ENCODE data around the gene UBE4A. TPM values are rescaled to one million over a fixed set of nuclear protein-coding genes. Genes with fewer than 3 reads are reported as not detected.

UBE4A gene
- total and polyA plus RNA-seq, 9 of the 15 experiments (the other 6 are each of a cell fraction or from before 2014, with no cell fraction given) = 13.5 to 45.2 (median 26.8) TPM

- TF ChIP-seq TEAD1 (CRISPR knock-in tag; IDR thresholded peaks at IDR 0.05) = peak in 1 of 2 experiments; percentile 44; a peak in 1 of 4 replicates
- TF ChIP-seq KHSRP (IDR thresholded peaks at IDR 0.05) = no peak
- TF ChIP-seq MCM2 (IDR thresholded peaks at IDR 0.05; ENCODE audit: low read depth) = no peak
- TF ChIP-seq MTA2 (IDR thresholded peaks at IDR 0.05; ENCODE audit: low read depth) = no peak
- peak; percentile 49; the same call in 1 of the 2 replicates for TF ChIP-seq MAX (CRISPR knock-in tag; IDR thresholded peaks at IDR 0.05)
- TF ChIP-seq SMC3 (conservative IDR thresholded peaks at IDR 0.05; ENCODE audit: insufficient read depth, low read depth, low read length) = no peak
- no peak for TF ChIP-seq CREB5 (CRISPR knock-in tag; IDR thresholded peaks at IDR 0.05)
- no peak for TF ChIP-seq ELK3 (CRISPR knock-in tag; IDR thresholded peaks at IDR 0.05)
- TF ChIP-seq SMAD1 (IDR thresholded peaks at IDR 0.05; ENCODE audit: low read depth, low read length, partially characterized antibody) = no peak
- TF ChIP-seq MEF2D (tag; conservative IDR thresholded peaks at IDR 0.05; ENCODE audit: low read depth) = no peak
- no peak; the same call in 1 of the 2 replicates for TF ChIP-seq ZNF740 (CRISPR knock-in tag; IDR thresholded peaks at IDR 0.05)
- no peak for TF ChIP-seq ZNF740 (tag; IDR thresholded peaks at IDR 0.05)
- no peak for TF ChIP-seq HIVEP1 (CRISPR knock-in tag; IDR thresholded peaks at IDR 0.05)
- peak in 1 of 2 experiments; percentile 34; a peak in 2 of 4 replicates for TF ChIP-seq RAD21 (CRISPR knock-in tag; conservative IDR thresholded peaks at IDR 0.05 in 1 of 2, IDR thresholded peaks at IDR 0.05 in 1 of 2)
- no peak for TF ChIP-seq BRCA1 (IDR thresholded peaks at IDR 0.05)
- TF ChIP-seq BRCA1 (CRISPR knock-in tag; IDR thresholded peaks at IDR 0.05) = no peak
- no peak for TF ChIP-seq E2F8 (IDR thresholded peaks at IDR 0.05; ENCODE audit: low read depth, partially characterized antibody)
- TF ChIP-seq NFATC3 (IDR thresholded peaks at IDR 0.05) = no peak
- TF ChIP-seq SIN3A (IDR thresholded peaks at IDR 0.05; ENCODE audit: borderline replicate concordance in 2 of 2, control insufficient read depth in 1 of 2, low read depth in 2 of 2, low read length in 2 of 2) = peak in 1 of 2 experiments; percentile 97; a peak in 2 of 4 replicates
- no peak for TF ChIP-seq ATF1 (CRISPR knock-in tag; IDR thresholded peaks at IDR 0.05)
- no peak for TF ChIP-seq ATF1 (tag; IDR thresholded peaks at IDR 0.05)
Measured at GRCh38 chr11:118434553-118435289, 75.3 kb downstream of the UBE4A start (continued).

Data from K562 (cell line).